HUES64 (cell line): ENCODE measurements around the gene LPP.

Experiments
- H3K27ac ChIP-seq: 2 replicates; pipeline ENCODE4 v1.7.0; 2013; ENCODE audit warnings: low read depth, low read length, inconsistent platforms
- H3K27me3 ChIP-seq: 2 replicates; pipeline ENCODE4 v1.6.1; 2013; ENCODE audit warnings: mild to moderate bottlenecking, low read length; ENCODE audit not compliant: insufficient read depth
- H3K36me3 ChIP-seq: 2 replicates; pipeline ENCODE4 v1.6.1; 2013; ENCODE audit warnings: mild to moderate bottlenecking, low read length; ENCODE audit not compliant: insufficient read depth
- H3K4me1 ChIP-seq: 2 replicates; pipeline ENCODE4 v1.6.1; 2013; ENCODE audit warnings: mild to moderate bottlenecking, low read length, moderate library complexity; ENCODE audit not compliant: insufficient read depth
- H3K4me3 ChIP-seq: 2 replicates; pipeline ENCODE4 v1.5.1; 2013; ENCODE audit warnings: mild to moderate bottlenecking, low read length, moderate library complexity
- H3K9ac ChIP-seq: 2 replicates; pipeline ENCODE4 v1.6.1; 2013; ENCODE audit warnings: mild to moderate bottlenecking, low read depth, low read length
- H3K9me3 ChIP-seq: 2 replicates; pipeline ENCODE4 v1.6.1; 2013; ENCODE audit warnings: low read depth, low read length; ENCODE audit not compliant: insufficient read depth
- WGBS: fragments of 150-250, 120-280 bp; methylation state at CpG from one replicate; pipeline ENCODE4 v1.1.7; 2013; ENCODE audit warnings: missing lambda C conversion rate; 5-methylcytosine and 5-hydroxymethylcytosine counted together

Gene LPP

DNA sequence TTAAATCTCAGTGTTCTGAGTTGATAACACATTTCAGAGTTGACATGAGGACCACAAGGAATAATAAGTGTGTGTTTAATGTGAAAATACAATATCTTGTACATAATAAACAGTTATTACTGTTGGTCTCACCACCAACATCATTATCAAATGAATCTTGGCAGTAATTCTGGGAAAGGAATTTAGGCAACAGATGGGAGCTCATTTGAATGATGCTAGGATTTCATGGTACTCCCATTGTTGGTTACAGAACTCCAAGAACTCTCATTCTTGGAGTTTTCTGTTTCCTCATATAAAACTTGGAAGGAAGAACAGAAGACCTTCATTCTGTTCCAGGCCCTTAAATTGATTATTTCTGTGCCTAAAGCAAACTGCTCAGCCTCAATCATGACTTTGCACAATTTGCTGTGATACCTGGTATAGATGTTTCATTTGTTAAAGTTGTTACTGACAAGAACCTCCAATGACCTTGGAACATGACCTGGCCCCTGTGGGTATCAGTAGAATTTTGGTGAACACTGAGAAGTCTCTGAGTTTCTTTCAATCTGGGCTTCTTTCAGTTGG lies 385.8 kb downstream of the LPP start:
- Histone ChIP-seq H3K36me3 (no peaks in the 10 kb centered on the region), H3K27ac (no peak overlapping the region), H3K9ac (no peak overlapping the region), H3K4me1 (no peaks in the 10 kb centered on the region), H3K9me3 (no peaks in the 10 kb centered on the region), H3K27me3 (no peaks in the 10 kb centered on the region), H3K4me3 (no peak overlapping the region)

DNA sequence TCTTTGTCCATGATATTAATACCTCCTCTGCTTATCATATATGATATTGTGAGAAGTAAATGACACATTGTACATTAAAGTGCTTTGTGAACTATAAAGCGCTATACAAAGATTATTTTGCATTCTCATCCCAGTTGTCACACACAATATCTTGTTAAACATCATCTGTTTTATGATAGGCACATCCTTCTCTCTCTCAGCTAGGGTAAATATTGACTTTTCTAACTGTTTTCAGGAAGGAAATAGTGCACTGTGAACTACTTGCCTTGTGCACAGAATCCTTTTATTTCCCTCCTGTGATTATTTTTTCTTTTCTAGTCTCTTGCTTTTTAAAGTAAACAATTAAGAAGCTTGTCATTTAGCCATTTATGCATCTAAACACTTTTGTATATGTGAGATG lies 388.2 kb downstream of the LPP start:
- H3K36me3 ChIP-seq: no peaks in the 10 kb centered on the region
- no peaks in the 10 kb centered on the region for H3K4me1 ChIP-seq
- H3K27me3 ChIP-seq: no peaks in the 10 kb centered on the region
- no CpG with 5 or more reads among the region's 1 CpG for WGBS
- H3K9me3 ChIP-seq: no peaks in the 10 kb centered on the region
- no peak overlapping the region for H3K9ac ChIP-seq
- no peak overlapping the region for H3K27ac ChIP-seq
- H3K4me3 ChIP-seq: no peak overlapping the region

DNA sequence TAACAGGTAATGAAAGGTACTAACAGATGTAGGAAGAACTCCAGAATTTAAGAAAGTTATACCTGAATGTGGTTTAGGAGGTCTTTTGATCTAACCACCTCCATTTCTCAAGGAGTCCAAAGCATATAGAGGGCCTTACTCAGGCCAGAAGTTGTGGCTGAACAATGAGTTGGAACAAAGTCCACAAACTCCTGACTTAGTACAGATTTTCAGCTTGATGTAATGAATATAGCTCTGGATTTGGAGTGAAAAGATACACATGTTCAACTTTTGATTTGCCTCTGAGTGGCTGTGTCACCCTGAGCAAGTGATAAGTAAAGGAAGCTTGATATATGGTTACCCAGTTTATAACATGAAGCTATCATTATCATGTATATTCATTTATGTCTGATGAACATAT lies 390.1 kb downstream of the LPP start:
- Histone ChIP-seq H3K4me1 (no peaks in the 10 kb centered on the region), H3K27me3 (no peaks in the 10 kb centered on the region), H3K4me3 (no peak overlapping the region), H3K27ac (no peak overlapping the region), H3K9ac (no peak overlapping the region), H3K36me3 (no peaks in the 10 kb centered on the region), H3K9me3 (no peaks in the 10 kb centered on the region)

DNA sequence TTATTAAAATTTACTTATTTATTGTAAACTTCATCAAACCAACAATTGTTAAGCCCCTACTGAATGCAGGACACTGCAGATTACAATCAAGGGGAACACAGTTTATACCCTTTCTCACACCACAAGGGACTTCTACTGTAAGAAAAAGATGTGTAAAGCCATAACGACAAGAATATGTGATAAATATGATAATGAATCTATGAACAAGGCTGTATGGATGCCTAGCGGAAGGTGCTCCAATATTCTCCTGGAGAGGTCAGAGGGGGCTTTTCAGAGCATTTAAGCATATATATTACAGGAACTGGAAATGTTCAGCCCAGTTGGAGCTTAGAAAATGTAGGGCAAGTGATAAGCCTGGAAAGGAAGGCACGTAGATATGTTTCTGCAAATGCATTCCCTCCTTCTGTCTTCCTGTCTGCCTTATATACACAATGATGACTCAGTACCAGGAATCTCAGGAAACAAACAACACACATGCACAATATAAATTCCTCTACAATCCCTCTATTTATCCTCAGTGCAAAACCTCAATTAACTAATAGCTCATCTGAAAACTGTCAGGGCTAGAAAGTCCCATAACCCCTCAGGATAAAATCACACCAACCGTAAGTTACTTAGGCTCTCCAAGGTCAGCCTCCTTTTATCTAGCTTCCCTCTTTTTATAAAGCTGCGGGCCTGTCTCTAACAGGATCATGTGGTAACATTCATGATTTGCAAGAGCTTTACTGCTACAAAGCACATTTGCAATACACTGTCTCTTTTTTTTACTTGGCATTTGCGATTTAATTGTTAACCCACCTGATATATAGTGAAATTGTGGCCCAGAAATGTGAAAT lies 393.1 kb downstream of the LPP start:
- H3K9me3 ChIP-seq: no peaks in the 10 kb centered on the region
- no peaks in the 10 kb centered on the region for H3K4me1 ChIP-seq
- no peak overlapping the region for H3K4me3 ChIP-seq
- no peaks in the 10 kb centered on the region for H3K36me3 ChIP-seq
- H3K9ac ChIP-seq: no peak overlapping the region
- no peak overlapping the region for H3K27ac ChIP-seq
- H3K27me3 ChIP-seq: no peaks in the 10 kb centered on the region
- WGBS: 95% methylated on average over 5 of the region's 6 CpGs

DNA sequence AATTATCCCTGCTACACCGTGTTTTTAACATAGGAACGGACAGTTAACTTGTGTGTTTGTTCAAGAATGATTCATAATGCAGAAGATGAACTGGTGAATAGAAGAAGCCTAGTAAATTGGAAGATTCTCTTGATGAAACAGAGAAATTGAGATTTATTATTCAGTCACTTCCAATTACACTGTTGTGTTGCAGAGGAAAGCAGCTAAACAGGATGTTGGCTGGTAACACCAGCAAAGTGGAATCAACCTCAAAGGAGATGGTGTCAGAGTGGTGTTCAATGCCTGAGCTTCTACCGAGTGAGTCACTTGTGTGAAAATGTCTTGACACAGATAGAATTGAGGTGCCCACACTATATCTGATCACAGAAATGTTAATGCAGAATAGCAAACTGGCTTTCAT lies 399.6 kb downstream of the LPP start:
- no peak overlapping the region for H3K4me3 ChIP-seq
- no peaks in the 10 kb centered on the region for H3K27me3 ChIP-seq
- H3K9me3 ChIP-seq: no peaks in the 10 kb centered on the region
- no peaks in the 10 kb centered on the region for H3K36me3 ChIP-seq
- WGBS: 90% methylated on average over 3 of the region's 3 CpGs
- H3K9ac ChIP-seq: no peak overlapping the region
- H3K27ac ChIP-seq: no peak overlapping the region
- H3K4me1 ChIP-seq: no peaks in the 10 kb centered on the region

DNA sequence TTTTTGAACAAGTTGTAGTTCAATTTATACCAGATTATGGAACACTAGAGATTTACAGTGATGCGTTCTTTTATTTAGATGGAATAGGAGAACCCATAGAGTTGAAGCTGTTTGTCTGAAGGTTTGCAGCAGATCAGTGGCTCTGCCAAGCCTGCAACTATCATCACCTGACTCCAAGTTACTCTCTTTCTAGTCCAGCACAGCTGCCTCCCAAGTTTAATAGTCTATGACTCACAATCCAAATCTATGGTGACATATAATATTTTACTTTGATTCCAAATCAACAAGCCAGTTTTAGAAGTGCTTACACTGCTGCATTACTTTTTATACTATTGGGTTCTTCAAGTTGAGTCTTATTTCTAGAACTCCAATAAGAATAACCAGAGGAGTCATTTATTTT lies 400.4 kb downstream of the LPP start:
- H3K9ac ChIP-seq: no peak overlapping the region
- no peak overlapping the region for H3K27ac ChIP-seq
- H3K27me3 ChIP-seq: no peaks in the 10 kb centered on the region
- no peaks in the 10 kb centered on the region for H3K4me1 ChIP-seq
- H3K4me3 ChIP-seq: no peak overlapping the region
- H3K9me3 ChIP-seq: no peaks in the 10 kb centered on the region
- H3K36me3 ChIP-seq: no peaks in the 10 kb centered on the region
- WGBS: 80% methylated on average over 1 of the region's 1 CpG

DNA sequence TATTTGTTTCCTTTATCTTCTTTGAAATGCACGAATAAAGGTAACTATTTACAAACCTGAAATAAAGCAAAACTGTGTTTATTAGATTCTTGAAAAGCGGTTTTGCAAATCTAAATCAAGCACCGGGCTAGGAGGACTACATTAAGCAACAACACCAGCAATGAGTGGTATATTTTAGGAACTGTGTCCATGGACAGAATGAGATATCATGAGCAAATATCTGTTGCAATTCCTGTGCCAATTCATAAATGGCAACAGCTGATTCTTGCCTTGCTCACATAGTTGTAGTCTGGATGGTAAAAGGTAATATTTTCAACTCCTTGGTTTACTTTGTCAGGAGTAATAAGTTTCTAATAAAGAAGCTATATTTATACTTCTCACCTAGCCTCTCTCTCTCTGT lies 403.3 kb downstream of the LPP start:
- Histone ChIP-seq H3K4me3 (no peak overlapping the region), H3K9me3 (no peaks in the 10 kb centered on the region), H3K36me3 (no peaks in the 10 kb centered on the region), H3K9ac (no peak overlapping the region), H3K27me3 (no peaks in the 10 kb centered on the region), H3K4me1 (no peaks in the 10 kb centered on the region), H3K27ac (no peak overlapping the region)
- WGBS: 64% methylated on average over 3 of the region's 3 CpGs

DNA sequence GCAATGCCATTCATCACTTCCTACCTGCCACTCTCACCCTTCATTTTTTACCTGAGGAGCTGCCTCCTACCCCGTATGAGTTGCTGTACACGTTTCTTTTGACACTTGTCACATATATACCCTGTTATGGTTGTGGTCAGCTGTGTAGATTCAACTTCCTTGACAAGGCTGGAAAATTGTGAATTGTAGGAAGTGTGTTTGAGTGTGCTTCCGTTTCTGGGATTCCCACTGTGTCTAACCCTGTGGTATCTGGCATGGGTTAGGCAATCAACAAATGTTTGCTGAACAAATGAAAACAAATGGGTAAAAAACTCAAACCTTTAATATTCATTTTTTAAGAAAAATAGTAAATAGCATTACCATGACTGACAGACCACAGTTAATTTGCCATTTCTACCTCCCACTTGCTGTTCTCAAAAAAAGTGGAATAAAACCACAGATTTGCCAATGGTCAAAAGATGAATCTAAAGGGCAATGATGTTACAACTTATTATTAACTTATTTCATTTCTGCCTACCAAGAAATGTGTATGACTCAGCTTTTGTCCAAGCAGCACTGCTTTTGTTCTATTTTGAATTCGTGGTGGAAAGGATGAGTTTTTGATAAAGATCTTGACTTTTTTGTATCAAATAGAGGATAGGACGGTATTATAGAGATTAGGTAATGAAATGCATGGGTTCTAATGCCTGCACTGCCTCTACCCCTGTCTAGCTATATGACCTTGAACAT lies 404.6 kb downstream of the LPP start:
- Histone ChIP-seq H3K4me3 (no peak overlapping the region), H3K9ac (no peak overlapping the region), H3K27me3 (no peaks in the 10 kb centered on the region), H3K4me1 (no peaks in the 10 kb centered on the region), H3K36me3 (no peaks in the 10 kb centered on the region), H3K9me3 (no peaks in the 10 kb centered on the region), H3K27ac (no peak overlapping the region)
- WGBS: 93% methylated on average over 3 of the region's 5 CpGs

DNA sequence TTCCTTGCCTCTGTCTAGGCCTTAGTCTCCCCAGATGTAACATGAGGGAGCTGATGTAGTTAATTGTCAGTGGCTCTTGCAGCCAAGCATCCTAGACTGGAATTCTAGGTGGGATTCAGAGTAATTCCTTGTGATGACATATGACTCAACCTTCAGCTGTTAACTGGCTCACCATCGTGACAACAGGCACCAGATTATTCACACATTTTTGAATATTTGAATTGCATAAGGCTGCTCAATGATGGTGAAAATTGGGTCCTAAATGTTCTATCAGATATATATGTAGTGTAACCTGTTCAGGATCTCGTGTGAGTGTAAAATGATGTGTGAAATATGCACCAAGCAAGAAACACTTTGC lies 405.1 kb downstream of the LPP start:
- Histone ChIP-seq H3K4me1 (no peaks in the 10 kb centered on the region), H3K4me3 (no peak overlapping the region), H3K9ac (no peak overlapping the region), H3K9me3 (no peaks in the 10 kb centered on the region), H3K27me3 (no peaks in the 10 kb centered on the region), H3K36me3 (no peaks in the 10 kb centered on the region), H3K27ac (no peak overlapping the region)
- 100% methylated on average over 2 of the region's 2 CpGs for WGBS

DNA sequence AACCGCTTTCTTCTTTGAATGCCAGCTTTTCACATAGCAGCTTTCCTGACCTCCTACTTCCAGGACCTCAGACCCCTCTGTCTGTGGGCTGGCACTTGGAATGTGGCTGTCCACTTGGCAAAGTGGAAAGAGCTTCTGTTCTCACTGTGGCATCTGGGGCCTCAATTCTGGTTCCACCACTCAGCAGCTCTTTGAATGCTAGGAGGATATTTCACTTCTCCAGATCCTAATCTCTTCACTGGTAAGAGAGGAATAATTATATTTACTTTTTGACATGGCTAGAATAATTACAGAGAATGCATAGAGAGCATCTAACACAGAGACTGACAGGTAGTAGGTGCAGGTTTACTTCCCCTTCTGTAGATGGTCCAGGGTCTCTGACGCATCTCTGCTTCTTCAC lies 405.9 kb downstream of the LPP start:
- no peaks in the 10 kb centered on the region for H3K9me3 ChIP-seq
- WGBS: 94% methylated on average over 2 of the region's 2 CpGs
- no peaks in the 10 kb centered on the region for H3K36me3 ChIP-seq
- H3K27me3 ChIP-seq: no peaks in the 10 kb centered on the region
- no peak overlapping the region for H3K4me3 ChIP-seq
- H3K9ac ChIP-seq: no peak overlapping the region
- no peak overlapping the region for H3K27ac ChIP-seq
- H3K4me1 ChIP-seq: no peaks in the 10 kb centered on the region

DNA sequence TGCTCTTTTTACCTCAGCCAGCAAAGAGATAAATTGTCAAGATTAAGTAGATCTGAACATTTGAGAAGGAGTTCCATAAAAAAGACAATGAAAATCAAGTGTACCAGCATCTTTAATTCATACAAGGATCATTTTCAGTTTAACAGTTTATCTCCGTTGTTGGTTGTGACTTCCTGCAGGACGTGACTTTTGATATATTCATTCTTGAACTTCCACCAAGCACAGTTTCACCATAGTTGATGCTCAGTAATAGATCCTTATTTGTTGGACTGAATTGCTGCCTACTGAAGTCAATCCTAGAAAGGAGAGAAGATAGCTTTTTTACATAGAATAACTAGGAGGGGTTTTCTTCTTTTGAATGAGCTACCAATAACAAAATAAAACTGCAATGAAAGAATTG lies 408.2 kb downstream of the LPP start:
- Histone ChIP-seq H3K36me3 (no peaks in the 10 kb centered on the region), H3K27ac (no peak overlapping the region), H3K4me3 (no peak overlapping the region), H3K4me1 (no peaks in the 10 kb centered on the region), H3K9ac (no peak overlapping the region), H3K27me3 (no peaks in the 10 kb centered on the region), H3K9me3 (no peaks in the 10 kb centered on the region)
- 95% methylated on average over 2 of the region's 2 CpGs for WGBS
